Neutrophil (primary cell): ENCODE measurements around the gene EGR2.

Experiments
- H3K27ac ChIP-seq: fragments of 200-600 bp; sonication (generic); 2 replicates; pipeline ENCODE4 v1.5.1; 2016; ENCODE audit warnings: mild to moderate bottlenecking, moderate library complexity
- H3K27me3 ChIP-seq: fragments of 200-600 bp; sonication (generic); 2 replicates; pipeline ENCODE4 v1.6.0; 2016; ENCODE audit warnings: mild to moderate bottlenecking
- H3K36me3 ChIP-seq: fragments of 200-600 bp; sonication (generic); 2 replicates; pipeline ENCODE4 v1.5.1; 2017
- H3K4me1 ChIP-seq, 2 experiments: fragments of 200-600 bp in 1 of 2; sonication (generic) in 1 of 2; 1 replicate in 1 of 2; 2 replicates in 1 of 2; pipeline versions ENCODE4 v1.5.1 to v1.6.1; 2013 to 2016; ENCODE audit warnings: low read depth in 1 of 2, low read length in 1 of 2, mild to moderate bottlenecking in 1 of 2, moderate library complexity in 1 of 2; ENCODE audit not compliant: control insufficient read depth in 1 of 2, insufficient read depth in 1 of 2
- H3K4me3 ChIP-seq, 2 experiments: fragments of 200-600 bp in 1 of 2; sonication (generic) in 1 of 2; 1 replicate in 1 of 2; 2 replicates in 1 of 2; pipeline ENCODE4 v1.5.1; 2013 to 2016; ENCODE audit warnings: low read depth in 1 of 2, low read length in 1 of 2, mild to moderate bottlenecking in 1 of 2, moderate library complexity in 1 of 2
- H3K9me3 ChIP-seq: fragments of 200-600 bp; sonication (generic); 2 replicates; pipeline ENCODE4 v1.5.1; 2016
- TF ChIP-seq, protein P1 (sequence below): fragments of 200-600 bp; sonication (generic); IDR thresholded peaks from 2 replicates; pipeline ENCODE4 v1.5.1; 2016; ENCODE audit warnings: antibody characterized with exemption

EGR2 gene

DNA sequence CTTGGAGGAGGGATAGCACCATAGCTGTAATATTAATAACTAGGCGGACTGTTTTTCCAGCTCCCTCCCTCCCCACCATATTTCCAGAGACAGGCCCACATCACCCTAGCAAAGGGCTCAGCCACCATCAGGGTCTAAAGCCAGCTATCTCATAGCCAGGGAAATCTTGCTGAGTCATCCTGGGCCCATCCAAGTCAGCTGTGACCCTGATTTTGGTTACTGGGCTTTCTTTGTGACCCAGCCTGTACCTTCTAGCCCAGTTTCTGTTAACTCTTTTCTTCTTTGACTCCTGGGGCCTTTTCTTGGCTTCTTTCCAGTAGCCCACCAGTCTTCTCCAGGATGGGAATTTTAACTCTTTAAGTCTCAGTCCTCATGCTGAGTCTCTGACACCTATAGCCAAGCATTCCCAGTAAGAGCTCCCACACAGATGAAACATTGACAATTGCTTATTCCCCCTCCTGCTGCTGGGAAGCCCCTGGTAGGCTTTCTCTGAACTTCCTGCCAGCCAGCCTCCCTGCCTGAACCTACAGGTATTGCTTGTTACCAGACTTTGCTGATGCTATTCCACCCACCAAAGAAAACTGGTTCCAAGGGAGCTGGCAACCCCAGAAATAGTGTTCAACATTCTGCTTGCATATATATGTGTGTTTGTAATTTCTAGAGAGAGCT, 46.5 kb downstream of the EGR2 start:
- H3K9me3 ChIP-seq: no peaks in the 10 kb centered on the region
- TF ChIP-seq, protein P1, sequence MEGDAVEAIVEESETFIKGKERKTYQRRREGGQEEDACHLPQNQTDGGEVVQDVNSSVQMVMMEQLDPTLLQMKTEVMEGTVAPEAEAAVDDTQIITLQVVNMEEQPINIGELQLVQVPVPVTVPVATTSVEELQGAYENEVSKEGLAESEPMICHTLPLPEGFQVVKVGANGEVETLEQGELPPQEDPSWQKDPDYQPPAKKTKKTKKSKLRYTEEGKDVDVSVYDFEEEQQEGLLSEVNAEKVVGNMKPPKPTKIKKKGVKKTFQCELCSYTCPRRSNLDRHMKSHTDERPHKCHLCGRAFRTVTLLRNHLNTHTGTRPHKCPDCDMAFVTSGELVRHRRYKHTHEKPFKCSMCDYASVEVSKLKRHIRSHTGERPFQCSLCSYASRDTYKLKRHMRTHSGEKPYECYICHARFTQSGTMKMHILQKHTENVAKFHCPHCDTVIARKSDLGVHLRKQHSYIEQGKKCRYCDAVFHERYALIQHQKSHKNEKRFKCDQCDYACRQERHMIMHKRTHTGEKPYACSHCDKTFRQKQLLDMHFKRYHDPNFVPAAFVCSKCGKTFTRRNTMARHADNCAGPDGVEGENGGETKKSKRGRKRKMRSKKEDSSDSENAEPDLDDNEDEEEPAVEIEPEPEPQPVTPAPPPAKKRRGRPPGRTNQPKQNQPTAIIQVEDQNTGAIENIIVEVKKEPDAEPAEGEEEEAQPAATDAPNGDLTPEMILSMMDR: no peak
- no peaks in the 10 kb centered on the region for H3K36me3 ChIP-seq
- H3K4me1 ChIP-seq: no peaks in the 10 kb centered on the region
- peaks cover 31% of the 10 kb centered on the region for H3K27me3 ChIP-seq
- H3K4me3 ChIP-seq: no peak overlapping the region
- no peak overlapping the region for H3K27ac ChIP-seq

DNA sequence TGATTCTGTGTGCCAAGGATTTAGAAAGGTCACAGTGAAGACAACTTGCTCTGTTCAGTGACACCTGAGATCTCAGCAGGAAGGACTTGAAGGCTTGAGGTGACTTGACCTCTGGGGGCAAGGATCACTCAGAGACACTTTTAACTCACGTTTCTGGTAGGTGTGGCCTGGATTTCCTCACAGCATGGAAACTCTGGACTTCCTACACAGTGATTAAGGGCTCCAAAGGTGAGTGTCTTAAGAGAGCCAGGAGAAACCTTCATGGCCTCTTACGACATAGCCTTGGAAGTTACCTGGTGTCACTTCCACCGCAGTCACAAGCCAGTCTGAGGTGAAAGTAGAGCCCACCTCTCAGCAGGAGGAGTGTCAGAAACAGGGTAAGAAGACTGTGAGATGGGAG, 49.8 kb downstream of the EGR2 start:
- TF ChIP-seq, protein P1: no peak
- peaks cover 18% of the 10 kb centered on the region for H3K27me3 ChIP-seq
- H3K4me1 ChIP-seq: no peaks in the 10 kb centered on the region
- H3K27ac ChIP-seq: no peak overlapping the region
- no peak overlapping the region for H3K4me3 ChIP-seq
- no peaks in the 10 kb centered on the region for H3K9me3 ChIP-seq
- H3K36me3 ChIP-seq: no peaks in the 10 kb centered on the region

DNA sequence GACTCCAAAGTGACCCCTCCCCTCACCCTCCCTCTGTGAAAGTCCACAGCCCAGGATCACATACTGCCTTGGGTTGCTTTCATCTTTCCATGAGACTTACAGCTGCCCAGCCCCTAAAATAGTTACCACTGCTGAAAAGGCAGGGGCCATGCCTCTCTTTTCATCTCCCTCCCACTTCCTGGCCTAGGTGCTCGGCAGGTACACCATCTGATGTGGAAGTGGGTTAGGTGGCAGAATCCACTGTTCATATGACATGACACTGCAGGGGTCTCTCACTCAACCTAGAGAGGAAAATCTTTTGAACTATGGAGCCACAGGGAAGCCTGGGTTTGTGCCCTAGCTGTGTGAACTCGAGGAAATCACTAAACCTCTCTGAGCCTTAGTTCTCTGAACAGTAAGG, 50.4 kb downstream of the EGR2 start:
- Histone ChIP-seq H3K27me3 (peaks cover 12% of the 10 kb centered on the region), H3K36me3 (no peaks in the 10 kb centered on the region), H3K4me1 (peaks cover 2 to 3% of the 10 kb centered on the region in 2 experiments), H3K4me3 (no peak overlapping the region), H3K27ac (no peak overlapping the region), H3K9me3 (no peaks in the 10 kb centered on the region)
- TF ChIP-seq, protein P1: no peak

DNA sequence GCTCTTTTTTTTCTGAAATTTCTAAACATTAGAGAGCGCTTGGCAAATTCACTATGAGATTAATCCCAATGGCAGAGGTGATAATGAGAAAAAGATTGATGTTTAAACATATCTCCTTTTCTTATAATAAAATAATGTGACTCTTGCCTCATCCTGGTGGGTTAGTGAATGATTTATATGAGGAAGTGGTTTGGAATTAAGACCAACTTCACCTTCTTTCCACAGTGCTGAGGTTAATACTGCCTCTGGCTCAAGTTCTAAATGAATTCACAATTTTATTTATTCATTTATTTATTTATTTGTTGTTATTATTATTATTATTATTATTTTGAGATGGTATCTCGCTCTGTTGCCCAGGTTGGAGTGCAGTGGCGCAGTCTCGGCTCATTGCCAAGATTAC, 52.2 kb downstream of the EGR2 start:
- TF ChIP-seq, protein P1: no peak
- Histone ChIP-seq H3K4me1 (peaks cover 16 to 20% of the 10 kb centered on the region in 2 experiments), H3K27ac (no peak overlapping the region), H3K9me3 (no peaks in the 10 kb centered on the region), H3K4me3 (no peak overlapping the region), H3K36me3 (no peaks in the 10 kb centered on the region), H3K27me3 (peaks cover 10% of the 10 kb centered on the region)

DNA sequence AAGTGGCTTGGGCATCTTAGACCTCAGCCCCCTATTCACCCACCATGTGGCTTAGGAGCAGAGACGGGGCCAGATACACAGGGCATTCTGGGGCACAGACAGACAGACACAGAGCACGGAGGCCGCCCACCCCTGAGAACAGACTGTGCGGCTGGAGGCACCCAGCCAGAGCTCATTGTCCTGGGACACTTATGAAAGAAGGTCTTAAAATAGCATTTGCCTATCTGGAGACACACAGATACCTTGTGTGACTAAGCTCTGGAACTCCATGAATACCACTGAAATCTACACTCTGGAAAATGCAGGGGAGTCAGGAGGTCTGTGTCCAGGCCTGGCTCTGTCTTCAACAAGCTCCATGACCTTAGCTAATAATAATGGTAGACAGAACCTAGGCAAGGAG, 53.0 kb downstream of the EGR2 start:
- Histone ChIP-seq H3K36me3 (no peaks in the 10 kb centered on the region), H3K4me1 (peaks cover 16 to 20% of the 10 kb centered on the region in 2 experiments), H3K27ac (no peak overlapping the region), H3K9me3 (no peaks in the 10 kb centered on the region), H3K27me3 (peaks cover 17% of the 10 kb centered on the region), H3K4me3 (no peak overlapping the region)
- TF ChIP-seq, protein P1: no peak
